ENCODE data around the gene TNXB.

DNA sequence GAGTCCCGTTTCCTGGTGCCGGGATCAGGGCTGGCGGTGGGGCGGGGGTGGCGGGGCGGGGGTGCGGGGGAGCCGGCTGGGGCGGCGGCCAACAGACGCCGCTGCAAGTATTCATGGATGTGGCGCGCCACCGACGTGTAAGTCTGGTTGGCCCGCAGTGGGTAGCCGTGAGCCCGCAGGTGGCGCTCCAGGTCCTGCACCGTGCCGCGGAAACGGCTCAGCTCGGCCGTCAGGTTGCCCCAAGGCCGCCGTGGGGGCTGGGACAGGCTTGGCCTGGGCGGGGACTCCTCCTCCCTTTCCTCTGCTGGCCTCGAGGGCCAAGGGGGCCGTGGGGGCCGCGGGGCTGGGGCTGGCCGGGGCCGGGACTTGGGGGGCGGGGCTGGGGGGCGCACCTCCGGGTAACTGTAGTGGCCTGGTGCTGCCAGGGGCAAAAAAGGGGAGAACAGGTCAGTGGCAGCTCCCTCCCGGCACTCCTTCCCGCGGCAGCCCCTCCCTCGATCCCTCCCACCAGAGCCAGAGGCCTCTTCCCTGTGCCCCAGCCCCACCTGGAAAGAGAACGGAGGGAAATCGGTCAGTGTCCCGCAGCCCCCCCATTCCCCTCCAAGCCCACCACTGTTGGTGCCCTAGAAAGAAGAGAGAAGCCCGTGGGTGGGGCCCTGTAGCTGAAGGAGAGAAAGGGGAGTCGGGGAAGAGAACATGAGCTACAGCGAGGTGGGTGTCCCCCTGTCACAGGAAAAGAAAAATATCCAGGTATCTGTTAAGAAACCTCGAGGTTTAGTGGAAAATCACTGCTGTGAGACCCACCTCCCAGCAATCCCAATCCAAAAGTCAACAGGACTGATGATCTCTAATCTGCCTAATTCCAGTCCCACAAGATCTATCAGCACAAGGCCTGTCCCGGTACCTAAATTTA lies 21.3 kb downstream of the TNXB start:
- TF ChIP-seq, protein P1, sequence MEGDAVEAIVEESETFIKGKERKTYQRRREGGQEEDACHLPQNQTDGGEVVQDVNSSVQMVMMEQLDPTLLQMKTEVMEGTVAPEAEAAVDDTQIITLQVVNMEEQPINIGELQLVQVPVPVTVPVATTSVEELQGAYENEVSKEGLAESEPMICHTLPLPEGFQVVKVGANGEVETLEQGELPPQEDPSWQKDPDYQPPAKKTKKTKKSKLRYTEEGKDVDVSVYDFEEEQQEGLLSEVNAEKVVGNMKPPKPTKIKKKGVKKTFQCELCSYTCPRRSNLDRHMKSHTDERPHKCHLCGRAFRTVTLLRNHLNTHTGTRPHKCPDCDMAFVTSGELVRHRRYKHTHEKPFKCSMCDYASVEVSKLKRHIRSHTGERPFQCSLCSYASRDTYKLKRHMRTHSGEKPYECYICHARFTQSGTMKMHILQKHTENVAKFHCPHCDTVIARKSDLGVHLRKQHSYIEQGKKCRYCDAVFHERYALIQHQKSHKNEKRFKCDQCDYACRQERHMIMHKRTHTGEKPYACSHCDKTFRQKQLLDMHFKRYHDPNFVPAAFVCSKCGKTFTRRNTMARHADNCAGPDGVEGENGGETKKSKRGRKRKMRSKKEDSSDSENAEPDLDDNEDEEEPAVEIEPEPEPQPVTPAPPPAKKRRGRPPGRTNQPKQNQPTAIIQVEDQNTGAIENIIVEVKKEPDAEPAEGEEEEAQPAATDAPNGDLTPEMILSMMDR (conservative IDR thresholded peaks at IDR 0.05 in 1 of 2, IDR thresholded peaks at IDR 0.05 in 1 of 2; ENCODE audit: low read depth in 1 of 2, low read length in 2 of 2): peak; percentile 22 to 53
- TF ChIP-seq EZH2 (IDR thresholded peaks at IDR 0.05; ENCODE audit: low read length, missing control alignments): no peak
